Measurements from ENCODE around the gene C1orf21. TPM values are rescaled to one million over a fixed set of nuclear protein-coding genes. Genes with fewer than 3 reads are reported as not detected.

The C1orf21 gene
- total and polyA plus RNA-seq, 2 donors (not counting 3 experiments of a cell fraction or from before 2014, with no cell fraction given), result 0.79 to 8.5 TPM

GRCh38 chr1:184649451-184649888, 262.6 kb downstream of the C1orf21 start:
- POLR2A ChIA-PET, result no interaction called here
- H3K4me3 ChIP-seq (replicated peaks in 1 of 3; ENCODE audit: insufficient read depth in 1 of 3, low read depth in 1 of 3, low read length in 3 of 3), result no peak overlapping the region
- no peaks in the 10 kb centered on the region for H3K36me3 ChIP-seq (ENCODE audit: control insufficient read depth in 2 of 2, extremely low read depth in 1 of 2, insufficient read depth in 2 of 2, low read length in 2 of 2)
- H3K27me3 ChIP-seq (ENCODE audit: control insufficient read depth in 2 of 2, insufficient read depth in 2 of 2, low read length in 2 of 2), result peaks cover 0 to 4% of the 10 kb centered on the region in 2 experiments
- TF ChIP-seq MAX (IDR thresholded peaks at IDR 0.05; ENCODE audit: insufficient read depth, insufficient read length) (no peak), MYC (IDR thresholded peaks at IDR 0.05; ENCODE audit: low read depth, low read length) (no peak), EZH2 (IDR thresholded peaks at IDR 0.05; ENCODE audit: borderline replicate concordance, low read depth, low read length, severe bottlenecking) (no peak), POLR2A (IDR thresholded peaks at IDR 0.05; ENCODE audit: low read depth, low read length) (no peak), POLR2AphosphoS5 (IDR thresholded peaks at IDR 0.05; ENCODE audit: insufficient read depth, low read depth, low read length) (no peak), CTCF (IDR thresholded peaks at IDR 0.05; ENCODE audit: extremely low read depth in 1 of 2, insufficient read depth in 1 of 2, low read depth in 1 of 2, low read length in 2 of 2) (no peak), FOS (IDR thresholded peaks at IDR 0.05; ENCODE audit: borderline replicate concordance, insufficient read depth, low read length) (no peak), GATA2 (IDR thresholded peaks at IDR 0.05; ENCODE audit: insufficient read depth, insufficient read length, low read depth, low read length) (no peak)
- no peaks in the 10 kb centered on the region for H3K4me1 ChIP-seq (ENCODE audit: control insufficient read depth, extremely low read depth, insufficient read depth, low read length)
- no peaks in the 10 kb centered on the region for H3K9me3 ChIP-seq (replicated peaks; ENCODE audit: control insufficient read depth, insufficient read depth, low read length)
- H3K9ac ChIP-seq (replicated peaks; ENCODE audit: extremely low read depth, insufficient read depth, low read length), result no peak overlapping the region
- FAIRE-seq (no peak), DNase-seq (ENCODE audit: low read depth, low spot score) (no peak)
- dilution Hi-C loops (cut with MboI; ENCODE audit: extremely low pct_ligation_motif_present, low sequenced_read_pairs), result no loop called here
- H3K79me2 ChIP-seq (ENCODE audit: control insufficient read depth, insufficient read depth, low read length), result no peaks in the 10 kb centered on the region
- H2AFZ ChIP-seq (ENCODE audit: low read depth, low read length), result no peak overlapping the region
- BruUV-seq (replicated peaks), result no TSS peak
- H4K20me1 ChIP-seq (replicated peaks; ENCODE audit: control insufficient read depth, extremely low read depth, insufficient read depth, low read length), result no peaks in the 10 kb centered on the region
- H3K27ac ChIP-seq (ENCODE audit: insufficient read depth, low read depth, low read length), result no peak overlapping the region
- no peak overlapping the region for H3K4me2 ChIP-seq (ENCODE audit: insufficient read depth, low read length)
- intact Hi-C loops (cut with micrococcal nuclease), result no loop called here
- no peaks in the 10 kb centered on the region for H3K9me1 ChIP-seq (replicated peaks; ENCODE audit: control insufficient read depth, extremely low read depth, insufficient read depth, low read length)
- CTCF ChIA-PET, result no interaction called here
